NOMO-1 treated with dmso at 0.1 percent for 144 hours (cell line): ENCODE data around the gene KCNK16.

ENCODE experiments used
- DNase-seq: peaks from one replicate; lab custom pipeline; 2025; ENCODE audit not compliant: unreplicated experiment; lab: John Stamatoyannopoulos, UW

The KCNK16 gene

GRCh38 chr6:39322306-39322850 lies at the start of gene KCNK16:
Gene KCNK16, minus strand, starts transcription at chr6:39322702. Its CDS starts 162 bp downstream, at chr6:39322540.
- no peak for DNase-seq

- no peak for DNase-seq
These were observed 47.9 kb upstream of the KCNK16 start for GRCh38 chr6:39370390-39370789.

- no peak for DNase-seq
These were observed 47.5 kb upstream of the KCNK16 start for GRCh38 chr6:39369987-39370386.

- no peak for DNase-seq
These were observed 45.2 kb upstream of the KCNK16 start for GRCh38 chr6:39367700-39368099.

GRCh38 chr6:39366931-39367618 lies 44.6 kb upstream of the KCNK16 start:
- DNase-seq = no peak

- DNase-seq = no peak
These were observed 43.0 kb upstream of the KCNK16 start for GRCh38 chr6:39365281-39366074.

- no peak for DNase-seq
These were observed 40.8 kb upstream of the KCNK16 start for GRCh38 chr6:39363280-39363679.

GRCh38 chr6:39362487-39362865 lies 40.0 kb upstream of the KCNK16 start:
- DNase-seq = no peak

- peak; percentile 65 for DNase-seq
These were observed 39.4 kb upstream of the KCNK16 start for GRCh38 chr6:39361657-39362486.

GRCh38 chr6:39360378-39360777 lies 37.9 kb upstream of the KCNK16 start:
- DNase-seq = no peak

GRCh38 chr6:39357998-39358686 lies 35.6 kb upstream of the KCNK16 start:
- DNase-seq = no peak

GRCh38 chr6:39353698-39354315 lies 31.3 kb upstream of the KCNK16 start:
- DNase-seq = no peak

GRCh38 chr6:39350723-39351505 lies 28.4 kb upstream of the KCNK16 start:
- DNase-seq = no peak

GRCh38 chr6:39348740-39349139 lies 26.2 kb upstream of the KCNK16 start:
- DNase-seq = no peak

- no peak for DNase-seq
These were observed 25.5 kb upstream of the KCNK16 start for GRCh38 chr6:39347906-39348585.

GRCh38 chr6:39347206-39347605 lies 24.7 kb upstream of the KCNK16 start:
- DNase-seq = no peak

- DNase-seq = no peak
These were observed 22.3 kb upstream of the KCNK16 start for GRCh38 chr6:39344821-39345280.

GRCh38 chr6:39343396-39343870 lies 20.9 kb upstream of the KCNK16 start:
- DNase-seq = no peak
